ENCODE data around the gene LRP2. TPM values are rescaled to one million over a fixed set of nuclear protein-coding genes. Genes with fewer than 3 reads are reported as not detected.

The LRP2 gene
- total RNA-seq, 2 experiments from 2014 or later, result 1.8 to 2.2 TPM

GRCh38 chr2:169361706-169362117, 622 bp downstream of the LRP2 start:
- ChIA-PET POLR2A (interaction anchor here (1.0 kb wide), 1 partner anchor 9 kb away, joined by 3 read pairs; no protein-coding TSS in a partner anchor), CTCF (no interaction called here)
- intact Hi-C loops (cut with micrococcal nuclease), result no loop called here
- Mint-ChIP-seq H3K36me3 (ENCODE audit: low read depth) (peaks cover 3% of the 10 kb centered on the region), H3K4me1 (ENCODE audit: low read depth) (peaks cover 33% of the 10 kb centered on the region), H3K27me3 (peaks cover 42% of the 10 kb centered on the region), H3K4me3 (peak overlapping the region; percentile 50), H3K27ac (no peak overlapping the region), H3K9me3 (no peaks in the 10 kb centered on the region)
- no peak for DNase-seq
- no peak for ATAC-seq
- TF ChIP-seq CTCF (IDR thresholded peaks at IDR 0.05), result no peak

GRCh38 chr2:169360984-169361705, 1.2 kb downstream of the LRP2 start:
- no peak for DNase-seq
- H3K4me1 Mint-ChIP-seq (ENCODE audit: low read depth), result peaks cover 33% of the 10 kb centered on the region
- peak overlapping the region; percentile 50 for H3K4me3 Mint-ChIP-seq
- TF ChIP-seq CTCF (IDR thresholded peaks at IDR 0.05), result no peak
- POLR2A ChIA-PET, result interaction anchor here (1.0 kb wide), 1 partner anchor 9 kb away, joined by 3 read pairs; no protein-coding TSS in a partner anchor
- ATAC-seq, result no peak
- peaks cover 47% of the 10 kb centered on the region for H3K27me3 Mint-ChIP-seq
- CTCF ChIA-PET, result no interaction called here
- intact Hi-C loops (cut with micrococcal nuclease), result no loop called here
- H3K9me3 Mint-ChIP-seq, result no peaks in the 10 kb centered on the region
- no peak overlapping the region for H3K27ac Mint-ChIP-seq
- H3K36me3 Mint-ChIP-seq (ENCODE audit: low read depth), result peaks cover 3% of the 10 kb centered on the region

DNA sequence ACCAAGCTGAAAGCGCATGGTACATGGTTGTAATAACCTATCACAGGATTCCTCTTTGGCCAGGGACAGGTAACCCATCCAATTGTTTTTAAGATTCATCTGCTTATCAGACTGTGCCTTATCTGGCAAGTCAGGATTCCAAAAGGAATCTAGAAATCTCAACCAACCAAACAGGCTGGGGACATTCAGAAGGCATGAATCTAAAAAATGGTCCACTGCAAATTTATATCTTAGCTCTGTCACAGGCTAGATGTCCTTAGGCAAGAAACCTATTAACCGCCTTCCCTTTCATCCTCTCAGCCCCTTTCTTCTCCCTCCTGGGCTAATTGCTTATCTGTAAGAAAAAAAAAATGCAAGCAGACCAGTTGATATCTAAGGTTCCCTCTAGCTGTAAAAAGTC, 4.3 kb downstream of the LRP2 start:
- H3K36me3 Mint-ChIP-seq (ENCODE audit: low read depth), result no peaks in the 10 kb centered on the region
- H3K27me3 Mint-ChIP-seq, result peaks cover 49% of the 10 kb centered on the region
- intact Hi-C loops (cut with micrococcal nuclease), result no loop called here
- no peak for TF ChIP-seq CTCF (IDR thresholded peaks at IDR 0.05)
- peaks cover 19% of the 10 kb centered on the region for H3K4me1 Mint-ChIP-seq (ENCODE audit: low read depth)
- H3K9me3 Mint-ChIP-seq, result no peaks in the 10 kb centered on the region
- no peak for ATAC-seq
- no peak overlapping the region for H3K4me3 Mint-ChIP-seq
- ChIA-PET CTCF (interaction anchor here (0.6 kb wide), 1 partner anchor 705 kb away, joined by 3 read pairs; no protein-coding TSS in a partner anchor), POLR2A (no interaction called here)
- no peak overlapping the region for H3K27ac Mint-ChIP-seq
- DNase-seq, result no peak

DNA sequence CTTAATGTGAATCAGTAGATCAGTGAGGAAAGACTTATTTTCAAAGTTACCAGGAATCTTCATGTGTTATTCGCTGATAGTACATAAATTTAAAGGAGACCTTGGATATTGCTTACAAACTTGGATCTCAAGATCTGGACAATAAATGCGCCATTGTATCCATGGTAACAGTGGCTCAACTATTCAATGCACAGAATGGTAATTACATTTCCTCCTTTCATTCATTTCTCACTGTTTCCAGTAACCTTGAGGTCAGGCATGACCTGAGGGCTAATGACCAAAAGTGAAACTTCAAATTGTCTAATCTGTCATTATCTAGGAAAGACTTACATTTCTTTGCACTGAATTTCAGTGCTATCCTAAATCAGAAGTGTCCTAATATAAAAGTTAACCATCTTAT, 8.1 kb downstream of the LRP2 start:
- no peaks in the 10 kb centered on the region for H3K36me3 Mint-ChIP-seq (ENCODE audit: low read depth)
- H3K9me3 Mint-ChIP-seq, result no peaks in the 10 kb centered on the region
- no peak for TF ChIP-seq CTCF (IDR thresholded peaks at IDR 0.05)
- ChIA-PET POLR2A (no interaction called here), CTCF (interaction anchor here (0.8 kb wide), 1 partner anchor 79 kb away, joined by 3 read pairs; no protein-coding TSS in a partner anchor)
- ATAC-seq, result peak; percentile 45
- DNase-seq, result no peak
- H3K4me1 Mint-ChIP-seq (ENCODE audit: low read depth), result peaks cover 4% of the 10 kb centered on the region
- peaks cover 20% of the 10 kb centered on the region for H3K27me3 Mint-ChIP-seq
- H3K4me3 Mint-ChIP-seq, result no peak overlapping the region
- H3K27ac Mint-ChIP-seq, result no peak overlapping the region
- intact Hi-C loops (cut with micrococcal nuclease), result no loop called here

- Mint-ChIP-seq H3K27ac (no peak overlapping the region), H3K27me3 (peaks cover 9% of the 10 kb centered on the region), H3K9me3 (no peaks in the 10 kb centered on the region), H3K4me1 (ENCODE audit: low read depth) (peaks cover 4% of the 10 kb centered on the region), H3K4me3 (no peak overlapping the region), H3K36me3 (ENCODE audit: low read depth) (no peaks in the 10 kb centered on the region)
- ChIA-PET CTCF (no interaction called here), POLR2A (no interaction called here)
- intact Hi-C loops (cut with micrococcal nuclease), result no loop called here
- ATAC-seq (no peak), DNase-seq (no peak)
- no peak for TF ChIP-seq CTCF (IDR thresholded peaks at IDR 0.05)
Measured at GRCh38 chr2:169351725-169352124, 10.6 kb downstream of the LRP2 start.

Measured in activated CD8-positive, alpha-beta T cell treated with anti-CD3 and anti-CD28 coated beads for 36 hours (primary cell).